BLaER1 treated with 17β-estradiol and CSF1 and Interleukin-3, amounts not matched to agents 10 nM and 100 nM (cell line): ENCODE results near the gene FUCA1.
"Not testable (repeated sequence)": the region's sequence is repeated elsewhere in the genome, so short reads cannot be mapped to it uniquely, and the experiment has no call there.

Experiments
- H3K27ac ChIP-seq, 11 experiments: shearing (Covaris generic); formaldehyde crosslinking; 2 replicates each; pipeline ENCODE4 v1.8.1; 2022
- H3K27me3 ChIP-seq, 11 experiments: shearing (Covaris generic); formaldehyde crosslinking; 2 replicates each; pipeline ENCODE4 v1.8.1; 2022
- H3K36me3 ChIP-seq, 11 experiments: shearing (Covaris generic); formaldehyde crosslinking; 2 replicates each; pipeline ENCODE4 v1.8.1; 2022
- H3K4me1 ChIP-seq, 10 experiments: shearing (Covaris generic); formaldehyde crosslinking; 2 replicates each; pipeline ENCODE4 v1.8.1; 2022
- H3K4me2 ChIP-seq, 11 experiments: shearing (Covaris generic); formaldehyde crosslinking; 2 replicates each; pipeline ENCODE4 v1.8.1; 2022
- H3K4me3 ChIP-seq, 10 experiments: shearing (Covaris generic); formaldehyde crosslinking; 2 replicates each; pipeline ENCODE4 v1.8.1; 2022
- H3K9ac ChIP-seq, 11 experiments: shearing (Covaris generic); formaldehyde crosslinking; 2 replicates each; pipeline ENCODE4 v1.8.1; 2022
- H3K9me3 ChIP-seq, 11 experiments: shearing (Covaris generic); formaldehyde crosslinking; replicated peaks in 1 of 11; 2 replicates each; pipeline ENCODE4 v1.8.1; 2022
- H4K20me1 ChIP-seq, 11 experiments: shearing (Covaris generic); formaldehyde crosslinking; 2 replicates each; pipeline ENCODE4 v1.8.1; 2022
- Cebpa-rat ChIP-seq, 11 experiments: shearing (Covaris generic); IDR thresholded peaks; 2 replicates each; pipeline ENCODE4 v1.8.1; 2022

Gene FUCA1

GRCh38 chr1:23865543-23865930, 2.6 kb downstream of the FUCA1 start:
- Histone ChIP-seq H3K9me3 (no peaks in the 10 kb centered on the region), H3K4me3 (peak overlapping the region in 9 of 10 experiments; percentile 31 to 83 (median 79); a peak in 15 of 20 replicates), H3K27ac (peak overlapping the region in 6 of 11 experiments; percentile 0 to 19 (median 8); a peak in 4 of 22 replicates), H3K4me2 (peak overlapping the region; percentile 94 to 100 (median 99)), H3K9ac (peak overlapping the region in 5 of 11 experiments; percentile 2 to 27 (median 14); a peak in 5 of 22 replicates), H4K20me1 (peaks cover 0 to 25% (median 9%) of the 10 kb centered on the region in 11 experiments; a peak in 10 of 22 replicates), H3K4me1 (peaks cover 45 to 56% (median 53%) of the 10 kb centered on the region in 10 experiments), H3K36me3 (peaks cover 29 to 49% (median 46%) of the 10 kb centered on the region in 11 experiments), H3K27me3 (no peaks in the 10 kb centered on the region; a peak in 1 of 22 replicates)
- no peak for TF ChIP-seq Cebpa-rat (IDR thresholded peaks at IDR 0.05)

- Histone ChIP-seq H3K27me3 (no peaks in the 10 kb centered on the region; a peak in 1 of 22 replicates), H3K27ac (peak overlapping the region in 6 of 11 experiments; percentile 0 to 19 (median 8); a peak in 4 of 22 replicates), H3K36me3 (peaks cover 30 to 54% (median 50%) of the 10 kb centered on the region in 11 experiments), H3K9me3 (no peaks in the 10 kb centered on the region), H3K4me3 (peak overlapping the region in 9 of 10 experiments; percentile 31 to 83 (median 79); a peak in 10 of 20 replicates), H4K20me1 (peaks cover 0 to 25% (median 9%) of the 10 kb centered on the region in 11 experiments; a peak in 10 of 22 replicates), H3K9ac (peak overlapping the region in 4 of 11 experiments; percentile 2 to 27 (median 10); a peak in 3 of 22 replicates), H3K4me1 (peaks cover 45 to 53% (median 51%) of the 10 kb centered on the region in 10 experiments), H3K4me2 (peak overlapping the region; percentile 94 to 100 (median 99))
- no peak for TF ChIP-seq Cebpa-rat (IDR thresholded peaks at IDR 0.05)
Measured at GRCh38 chr1:23864801-23865542, 3.1 kb downstream of the FUCA1 start.

- Histone ChIP-seq H4K20me1 (peaks cover 0 to 25% (median 9%) of the 10 kb centered on the region in 11 experiments; a peak in 10 of 22 replicates), H3K27me3 (no peaks in the 10 kb centered on the region; a peak in 1 of 22 replicates), H3K4me1 (peaks cover 32 to 37% (median 35%) of the 10 kb centered on the region in 10 experiments), H3K9ac (no peak overlapping the region), H3K36me3 (peaks cover 52 to 78% (median 74%) of the 10 kb centered on the region in 11 experiments), H3K4me2 (no peak overlapping the region), H3K9me3 (no peaks in the 10 kb centered on the region), H3K27ac (no peak overlapping the region), H3K4me3 (no peak overlapping the region)
- no peak for TF ChIP-seq Cebpa-rat (IDR thresholded peaks at IDR 0.05)
Measured at GRCh38 chr1:23862640-23863039, 5.5 kb downstream of the FUCA1 start.

- H3K27ac ChIP-seq = no peak overlapping the region
- peaks cover 52 to 82% (median 70%) of the 10 kb centered on the region in 11 experiments for H3K36me3 ChIP-seq
- H3K4me2 ChIP-seq = no peak overlapping the region
- H3K9me3 ChIP-seq = peaks cover 0 to 7% (median 0%) of the 10 kb centered on the region in 11 experiments; a peak in 3 of 22 replicates
- H3K4me3 ChIP-seq = no peak overlapping the region
- H3K27me3 ChIP-seq = no peaks in the 10 kb centered on the region
- TF ChIP-seq Cebpa-rat (IDR thresholded peaks at IDR 0.05) = no peak
- peaks cover 0 to 10% (median 0%) of the 10 kb centered on the region in 11 experiments; a peak in 2 of 22 replicates for H4K20me1 ChIP-seq
- H3K9ac ChIP-seq = no peak overlapping the region
- H3K4me1 ChIP-seq = no peaks in the 10 kb centered on the region
Measured at GRCh38 chr1:23854568-23854967, 13.5 kb downstream of the FUCA1 start.

GRCh38 chr1:23853124-23853523, 15.0 kb downstream of the FUCA1 start:
- Histone ChIP-seq H3K36me3 (peaks cover 50 to 82% (median 69%) of the 10 kb centered on the region in 11 experiments), H3K9me3 (peaks cover 0 to 14% (median 0%) of the 10 kb centered on the region in 11 experiments; a peak in 7 of 22 replicates)
- H3K9ac ChIP-seq, H3K4me3 ChIP-seq, H3K27ac ChIP-seq, H3K4me1 ChIP-seq, H3K27me3 ChIP-seq, H3K4me2 ChIP-seq, H4K20me1 ChIP-seq: not testable (repeated sequence)

GRCh38 chr1:23851406-23851805, 16.7 kb downstream of the FUCA1 start:
- not testable (repeated sequence) for H3K4me1 ChIP-seq, H3K4me3 ChIP-seq, H3K27ac ChIP-seq, H3K27me3 ChIP-seq, H3K4me2 ChIP-seq, H4K20me1 ChIP-seq, H3K9ac ChIP-seq
- peaks cover 51 to 82% (median 70%) of the 10 kb centered on the region in 11 experiments for H3K36me3 ChIP-seq
- H3K9me3 ChIP-seq = peaks cover 0 to 23% (median 6%) of the 10 kb centered on the region in 11 experiments; a peak in 11 of 22 replicates

- Histone ChIP-seq H3K27me3 (no peaks in the 10 kb centered on the region), H3K4me2 (no peak overlapping the region), H3K36me3 (peaks cover 63 to 83% (median 72%) of the 10 kb centered on the region in 11 experiments), H3K4me3 (no peak overlapping the region), H3K27ac (no peak overlapping the region), H3K9me3 (peaks cover 0 to 22% (median 6%) of the 10 kb centered on the region in 11 experiments; a peak in 11 of 22 replicates), H3K4me1 (no peaks in the 10 kb centered on the region), H3K9ac (no peak overlapping the region), H4K20me1 (no peaks in the 10 kb centered on the region; a peak in 1 of 22 replicates)
- TF ChIP-seq Cebpa-rat (IDR thresholded peaks at IDR 0.05) = no peak
Measured at GRCh38 chr1:23848673-23849616, 19.1 kb downstream of the FUCA1 start.

GRCh38 chr1:23847482-23848095, 20.5 kb downstream of the FUCA1 start:
- not testable (repeated sequence) for H3K27ac ChIP-seq

More at GRCh38 chr1:23847482-23848095, 20.5 kb downstream of the FUCA1 start:
- H3K27me3 ChIP-seq, H3K4me1 ChIP-seq, H4K20me1 ChIP-seq, H3K9ac ChIP-seq, H3K4me2 ChIP-seq, H3K4me3 ChIP-seq: not testable (repeated sequence)
- H3K36me3 ChIP-seq = peaks cover 64 to 88% (median 72%) of the 10 kb centered on the region in 11 experiments
- H3K9me3 ChIP-seq = peaks cover 0 to 22% (median 6%) of the 10 kb centered on the region in 11 experiments; a peak in 11 of 22 replicates
